Left lung (tissue), 10 donors: ENCODE measurements around the gene ZNF655. TPM values are rescaled to one million over a fixed set of nuclear protein-coding genes. Genes with fewer than 3 reads are reported as not detected.

Experiments used
- ATAC-seq: fragments of 200-7000 bp; cut with Tn5 transposase; one replicate; pipeline ENCODE4 v1.9.1; 2020; ENCODE audit warnings: moderate library complexity
- DNase-seq, 4 donors: peaks; one replicate each; pipeline ENCODE4 v3.0.0-alpha.2; 2013 to 2020
- H3K27ac ChIP-seq, 2 donors: fragments of 200-600 bp; sonication (generic) in 1 of 2; one replicate each; pipeline versions ENCODE4 v1.5.0 to v1.8.0; 2020 to 2021
- H3K27me3 ChIP-seq, 2 donors: fragments of 200-600 bp; sonication (generic) in 1 of 2; one replicate each; pipeline versions ENCODE4 v1.5.0 to v1.8.0; 2020 to 2021
- H3K36me3 ChIP-seq, 2 donors: fragments of 200-600 bp; sonication (generic) in 1 of 2; one replicate each; pipeline versions ENCODE4 v1.5.0 to v1.8.0; 2020 to 2021
- H3K4me1 ChIP-seq, 2 donors: fragments of 200-600 bp; one replicate each; pipeline ENCODE4 v1.8.0; 2021
- H3K4me3 ChIP-seq, 2 donors: fragments of 200-600 bp; sonication (generic) in 1 of 2; one replicate each; pipeline versions ENCODE4 v1.5.0 to v1.8.0; 2020 to 2021; ENCODE audit warnings: mild to moderate bottlenecking in 1 of 2
- H3K9me3 ChIP-seq, 2 donors: fragments of 200-600 bp; sonication (generic) in 1 of 2; one replicate each; pipeline versions ENCODE4 v1.5.0 to v1.8.0; 2020 to 2021
- CTCF ChIP-seq, 2 donors: fragments of 200-600 bp; sonication (generic) in 1 of 2; IDR thresholded peaks; one replicate each; pipeline versions ENCODE4 v1.5.0 to v1.8.0; 2021; ENCODE audit warnings: antibody characterized with exemption in 2 of 2
- intact Hi-C, 2 donors: fragments of 100-400 bp; cut with DNase I; formaldehyde crosslinking; loops; one replicate each; pipeline versions ENCODE4 v1.11.2 to v1.14.2; 2022
- polyA plus RNA-seq, 6 donors: library from polyadenylated mRNA; unstranded; fragments of 120-200 nt; gene quantifications; one replicate each; pipeline ENCODE4 v1.2.1, GENCODE V29; 2013; ENCODE audit not compliant: insufficient read length in 6 of 6
- total RNA-seq, 2 donors: library from RNA; stranded (reverse); fragmentation: NEBNext Ultra II Directional; extraction: Animal tissue kit (Norgen Biotek cat#: 25700); gene quantifications; one replicate each; pipeline ENCODE4 v1.2.1, GENCODE V29; 2021
- donor health status: DM: no; HTN: yes; CAD: no.
- donor health status: DM: no; HTN: no; CAD: no.

Gene ZNF655
- total and polyA plus RNA-seq, 8 donors: 56.0 to 107 (median 95.0) TPM

GRCh38 chr7:99606531-99606930 lies 48.1 kb downstream of the ZNF655 start:
- intact Hi-C loops: no loop called here
- TF ChIP-seq CTCF (IDR thresholded peaks at IDR 0.05): no peak
- no peaks in the 10 kb centered on the region for H3K9me3 ChIP-seq
- DNase-seq (no peak), ATAC-seq (no peak)
- no peaks in the 10 kb centered on the region for H3K27me3 ChIP-seq
- no peak overlapping the region for H3K27ac ChIP-seq
- H3K4me1 ChIP-seq: no peaks in the 10 kb centered on the region
- no peak overlapping the region for H3K4me3 ChIP-seq
- H3K36me3 ChIP-seq: no peaks in the 10 kb centered on the region

- Histone ChIP-seq H3K4me1 (no peaks in the 10 kb centered on the region), H3K4me3 (no peak overlapping the region), H3K27me3 (no peaks in the 10 kb centered on the region), H3K36me3 (no peaks in the 10 kb centered on the region), H3K9me3 (no peaks in the 10 kb centered on the region), H3K27ac (no peak overlapping the region)
- ATAC-seq (no peak), DNase-seq (no peak)
- intact Hi-C loops: no loop called here
- TF ChIP-seq CTCF (IDR thresholded peaks at IDR 0.05): no peak
Observed at GRCh38 chr7:99607548-99607947, 49.1 kb downstream of the ZNF655 start.

GRCh38 chr7:99614495-99614894 lies 56.1 kb downstream of the ZNF655 start:
- no peak for DNase-seq
- Histone ChIP-seq H3K4me3 (no peak overlapping the region), H3K27me3 (no peaks in the 10 kb centered on the region), H3K4me1 (peaks cover 7 to 20% of the 10 kb centered on the region in 2 donors), H3K27ac (no peak overlapping the region), H3K36me3 (peaks cover 0 to 12% of the 10 kb centered on the region in 2 donors), H3K9me3 (no peaks in the 10 kb centered on the region)
- intact Hi-C loops: no loop called here
- ATAC-seq: no peak
- TF ChIP-seq CTCF (IDR thresholded peaks at IDR 0.05): no peak

GRCh38 chr7:99615989-99616358 lies 57.5 kb downstream of the ZNF655 start:
- no peaks in the 10 kb centered on the region for H3K27me3 ChIP-seq
- peaks cover 7 to 20% of the 10 kb centered on the region in 2 donors for H3K4me1 ChIP-seq
- ATAC-seq: no peak
- no peak for TF ChIP-seq CTCF (IDR thresholded peaks at IDR 0.05)
- no peak for DNase-seq
- no peaks in the 10 kb centered on the region for H3K9me3 ChIP-seq
- peaks cover 0 to 26% of the 10 kb centered on the region in 2 donors for H3K36me3 ChIP-seq
- peak overlapping the region in 1 of 2 donors; percentile 82 for H3K27ac ChIP-seq
- intact Hi-C loops: no loop called here
- H3K4me3 ChIP-seq: peak overlapping the region in 1 of 2 donors; percentile 90

- DNase-seq (peak; percentile 87 to 94 (median 91)), ATAC-seq (peak; percentile 99)
- H3K4me3 ChIP-seq: peak within 1 kb of the TSS; percentile 73 to 90
- intact Hi-C loops: no loop called here
- H3K4me1 ChIP-seq: peaks cover 7 to 20% of the 10 kb centered on the region in 2 donors
- H3K36me3 ChIP-seq: peaks cover 0 to 32% of the 10 kb centered on the region in 2 donors
- peak within 1 kb of the TSS; percentile 50 to 82 for H3K27ac ChIP-seq
- H3K9me3 ChIP-seq: no peaks in the 10 kb centered on the region
- H3K27me3 ChIP-seq: no peaks in the 10 kb centered on the region
- TF ChIP-seq CTCF (IDR thresholded peaks at IDR 0.05): peak; percentile 17 to 25
Observed at GRCh38 chr7:99616359-99617191, 58.1 kb downstream of the ZNF655 start, which contains the start of gene ZSCAN25. TSS of gene ZSCAN25 (plus strand) at chr7:99616946. CDS start at chr7:99619607, 2,661 bp downstream.
